Activated CD8-positive, alpha-beta memory T cell treated with anti-CD3 and anti-CD28 coated beads for 4 hours (primary cell): ENCODE data around the gene SLC25A51.

Source experiments
- DNase-seq, 2 donors: peaks; one replicate each; pipeline ENCODE4 v3.0.0-alpha.2; 2020; ENCODE audit warnings: low read depth in 2 of 2

Gene SLC25A51, protein sequence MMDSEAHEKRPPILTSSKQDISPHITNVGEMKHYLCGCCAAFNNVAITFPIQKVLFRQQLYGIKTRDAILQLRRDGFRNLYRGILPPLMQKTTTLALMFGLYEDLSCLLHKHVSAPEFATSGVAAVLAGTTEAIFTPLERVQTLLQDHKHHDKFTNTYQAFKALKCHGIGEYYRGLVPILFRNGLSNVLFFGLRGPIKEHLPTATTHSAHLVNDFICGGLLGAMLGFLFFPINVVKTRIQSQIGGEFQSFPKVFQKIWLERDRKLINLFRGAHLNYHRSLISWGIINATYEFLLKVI

DNA sequence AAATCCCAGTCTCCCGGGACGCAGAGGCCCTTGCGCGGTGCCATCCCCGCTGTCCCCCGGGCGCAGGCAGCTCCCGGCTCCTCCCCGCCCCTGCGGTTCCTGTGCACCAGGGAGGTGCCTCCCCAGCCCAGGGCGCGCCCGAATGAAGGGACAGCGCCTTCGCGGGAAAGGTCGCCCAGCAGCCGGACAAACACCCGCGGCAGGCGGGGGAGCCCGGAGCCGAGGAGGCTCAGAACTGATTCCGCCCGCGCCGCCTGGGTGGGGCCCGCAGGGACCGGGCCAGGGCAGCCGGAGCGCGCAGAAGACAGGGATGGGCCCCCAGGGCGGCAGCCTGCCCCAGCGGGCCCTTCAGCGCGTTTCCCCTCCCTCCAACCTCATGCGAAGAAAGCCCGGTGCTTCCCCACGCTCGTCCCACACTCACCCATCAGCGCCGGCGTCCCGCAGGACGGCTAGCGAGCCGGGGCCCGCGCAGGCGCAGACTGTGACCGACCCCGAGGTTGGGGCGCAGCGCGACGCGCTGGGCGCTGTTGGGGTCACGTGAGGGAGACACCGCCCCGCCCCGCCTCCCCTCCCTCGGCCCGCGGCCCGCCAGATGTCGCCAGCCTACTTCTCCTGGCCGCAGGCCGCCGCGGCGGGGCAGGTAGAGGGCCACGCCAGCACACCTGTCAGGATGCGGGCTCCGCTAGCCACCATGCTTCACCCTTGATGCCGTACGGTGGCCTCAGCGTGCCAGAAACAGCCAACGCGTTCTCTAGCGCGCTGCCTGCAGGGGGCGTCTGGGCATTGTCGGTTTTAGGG, at the start of gene SLC25A51:
SLC25A51 (minus strand) TSS at position 481 of the 798 bp plus-strand sequence. CDS start 15,577 bp downstream, outside the sequence.
- DNase-seq, result peak; percentile 88 to 90

DNA sequence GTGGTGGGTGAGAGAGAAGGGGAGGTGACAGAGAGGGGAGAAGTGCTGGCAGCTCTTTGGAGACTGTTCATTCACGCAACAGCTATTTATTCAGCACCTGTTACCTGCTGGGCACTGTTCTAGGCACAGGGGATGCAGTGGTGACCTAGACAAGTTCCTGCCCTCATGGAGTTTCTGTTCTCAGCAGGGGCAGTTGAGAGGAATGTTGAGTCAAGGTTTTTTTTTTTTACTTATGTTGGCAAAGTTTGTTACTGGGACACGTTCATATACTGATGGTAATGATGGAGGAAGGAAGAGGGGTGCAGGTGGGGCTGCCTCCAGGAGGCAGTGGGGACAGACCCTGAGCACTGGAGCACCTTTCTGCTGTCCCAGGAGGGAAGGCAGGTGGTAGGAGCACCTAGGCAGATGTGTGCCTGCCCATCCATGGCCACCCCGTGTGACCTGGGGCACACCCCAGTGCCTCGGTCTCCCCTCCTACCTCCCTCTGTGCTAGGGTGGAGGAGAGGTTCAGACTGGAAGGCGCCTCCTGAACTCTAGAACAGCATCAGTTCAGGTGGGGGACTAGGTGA, 49.4 kb upstream of the SLC25A51 start:
- no peak for DNase-seq

DNA sequence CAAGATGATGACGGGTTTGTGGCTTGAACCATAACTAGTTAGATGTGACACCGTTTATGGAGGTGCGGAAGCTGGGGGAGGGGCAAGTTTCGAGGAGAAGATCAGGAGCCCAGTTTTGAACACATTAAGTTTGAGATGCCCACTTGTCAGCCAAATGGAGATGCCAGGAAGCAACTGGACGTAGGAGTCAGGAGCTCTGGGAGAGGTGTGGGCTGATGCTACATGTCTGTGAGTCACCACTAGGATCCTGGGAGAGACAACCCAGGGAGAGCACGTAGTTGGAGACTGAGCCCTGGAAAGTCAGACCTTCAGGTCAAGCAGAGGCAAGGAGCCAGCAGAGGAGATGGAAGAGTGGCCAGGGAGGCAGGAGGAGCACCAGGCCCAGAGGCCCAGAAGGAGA, 48.8 kb upstream of the SLC25A51 start:
- DNase-seq, result no peak

DNA sequence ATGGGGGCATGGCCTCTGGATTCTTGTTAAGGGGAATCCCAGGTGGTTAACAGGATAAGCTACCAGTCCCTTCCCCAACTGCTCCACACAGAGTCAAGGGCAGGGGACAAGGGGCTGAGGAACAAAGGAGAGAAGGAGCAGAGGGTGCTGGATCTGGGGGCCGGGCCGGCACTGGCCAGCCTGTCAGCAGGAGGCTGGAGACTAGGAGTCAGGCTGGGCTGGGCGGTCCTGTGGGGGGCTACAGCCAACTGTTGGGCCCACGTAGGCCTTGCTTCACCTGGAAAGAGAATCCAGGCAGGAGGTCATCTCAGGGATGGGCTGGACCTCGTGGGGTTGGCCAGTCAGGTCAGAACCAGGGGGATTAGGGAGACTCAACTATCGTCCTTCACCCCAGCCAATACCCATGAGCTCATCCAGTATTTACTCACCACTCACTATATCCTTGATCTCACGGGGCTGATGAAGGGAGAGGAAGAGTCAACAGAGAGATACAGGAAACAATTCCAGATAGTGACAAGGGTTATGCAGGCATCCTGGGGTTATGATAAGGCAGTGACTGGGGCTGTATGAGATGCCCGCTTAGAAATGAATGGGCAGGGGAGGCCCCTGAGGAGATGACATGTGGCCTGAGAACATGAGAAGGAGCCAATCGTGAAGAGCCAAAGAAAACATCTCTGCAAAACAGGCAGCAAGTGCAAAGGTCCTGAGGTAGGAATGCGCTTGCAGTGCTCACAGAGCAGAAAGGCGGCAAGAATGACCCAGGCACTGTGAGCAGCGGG, 47.9 kb upstream of the SLC25A51 start:
- DNase-seq, result no peak

DNA sequence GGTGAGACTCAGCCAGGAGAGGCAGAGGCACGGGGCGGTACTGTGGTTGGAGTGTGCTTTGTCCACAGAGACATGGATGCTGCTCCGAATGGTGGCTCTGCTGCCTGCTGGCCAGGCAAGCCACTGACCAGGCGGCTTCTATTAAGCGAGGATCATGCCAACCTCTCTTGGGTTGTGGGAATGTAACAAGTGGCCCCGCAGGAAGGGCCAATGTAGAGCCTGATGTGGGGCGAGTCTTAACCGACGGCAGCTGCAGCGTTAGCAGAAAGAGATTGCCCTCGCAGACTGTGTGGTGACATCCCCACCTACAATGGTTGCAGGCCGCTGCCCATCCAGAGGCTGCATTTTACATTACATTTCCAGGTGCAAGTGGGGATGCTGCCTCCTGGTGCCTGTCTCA, 46.6 kb upstream of the SLC25A51 start:
- no peak for DNase-seq

DNA sequence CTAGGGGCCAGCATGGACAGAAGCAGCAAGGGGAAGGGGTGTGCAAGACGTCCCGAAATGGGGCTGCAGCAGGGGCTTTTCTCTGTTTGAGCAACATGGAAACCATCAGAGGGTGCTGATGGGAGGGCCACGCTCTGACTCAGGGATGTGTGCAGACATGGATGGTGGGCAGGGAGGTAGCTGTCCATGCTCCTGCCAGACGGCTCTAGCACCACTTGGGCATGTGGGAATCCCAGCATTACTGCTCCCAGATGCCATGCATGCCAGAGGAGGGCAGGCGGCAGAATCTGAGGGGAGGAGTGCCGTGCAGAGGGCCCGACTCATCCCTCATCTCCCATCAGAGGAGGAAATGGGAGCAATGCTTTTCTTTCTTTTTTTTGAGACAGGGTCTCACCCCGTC, 45.6 kb upstream of the SLC25A51 start:
- no peak for DNase-seq

DNA sequence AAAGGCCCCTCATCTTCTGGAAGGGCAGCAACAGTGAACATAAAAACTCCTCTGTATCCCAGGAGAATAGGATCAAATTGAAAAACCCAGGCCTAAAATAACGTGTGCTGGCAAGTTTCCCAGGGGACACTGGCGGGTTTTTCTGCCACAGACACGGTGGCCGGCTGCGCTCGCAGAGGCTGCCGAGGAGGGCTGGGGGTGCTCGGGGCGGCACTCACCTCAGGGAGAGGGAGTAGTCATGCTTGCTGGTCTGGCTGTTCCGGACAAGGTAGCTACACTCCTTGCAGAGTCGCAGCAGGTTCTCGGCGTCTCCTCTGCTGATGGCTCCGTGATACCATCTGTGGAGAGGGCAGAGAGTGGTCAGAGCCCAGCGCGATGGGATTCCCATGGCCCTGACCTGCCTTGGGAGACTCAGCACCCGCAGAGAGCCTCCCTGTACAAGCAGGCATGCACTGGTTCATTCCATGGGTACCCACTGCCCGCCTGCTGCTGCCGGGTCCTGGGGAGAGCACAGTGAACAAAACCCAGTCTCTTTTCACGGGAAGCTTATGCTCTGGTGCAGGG, 44.6 kb upstream of the SLC25A51 start:
- DNase-seq, result no peak

DNA sequence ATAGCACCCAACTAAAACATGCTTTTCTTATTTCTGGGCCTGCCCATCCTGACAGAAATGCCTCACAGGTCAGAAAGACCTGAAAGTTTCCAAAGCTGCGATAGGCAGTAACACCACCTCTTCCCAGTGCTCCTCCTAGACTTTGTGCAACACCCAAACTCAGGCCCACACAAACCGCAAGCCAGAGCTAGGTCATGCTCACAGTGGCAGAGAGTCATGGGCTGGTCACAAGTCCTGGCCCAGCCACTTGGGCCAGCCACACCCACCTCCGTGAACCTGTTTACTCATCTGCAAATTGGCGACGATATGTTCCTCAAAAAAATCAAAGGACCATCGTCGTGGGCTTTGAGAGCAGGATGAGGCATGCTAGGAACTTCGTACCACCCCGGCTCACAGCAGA, 44.0 kb upstream of the SLC25A51 start:
- no peak for DNase-seq

DNA sequence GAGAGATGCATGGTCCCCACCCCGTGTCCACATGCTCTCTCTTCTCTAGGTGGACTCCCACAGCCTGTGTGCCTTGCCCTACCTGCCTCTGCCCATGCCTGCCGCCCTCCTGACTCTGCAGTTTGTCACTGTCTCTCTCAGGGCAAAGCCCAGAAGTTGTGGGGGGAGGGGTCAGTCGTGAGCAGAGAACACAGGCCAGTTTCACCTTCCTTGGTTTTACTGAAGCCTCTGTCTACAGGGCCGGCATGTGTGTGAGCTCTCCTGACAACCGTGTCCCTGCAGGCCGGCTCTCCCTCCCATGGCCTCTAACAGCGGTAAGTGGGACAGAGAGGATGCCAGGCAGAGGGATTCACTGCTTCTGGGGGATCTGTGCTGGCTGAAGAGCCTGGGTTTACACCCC, 43.5 kb upstream of the SLC25A51 start:
- DNase-seq, result no peak

DNA sequence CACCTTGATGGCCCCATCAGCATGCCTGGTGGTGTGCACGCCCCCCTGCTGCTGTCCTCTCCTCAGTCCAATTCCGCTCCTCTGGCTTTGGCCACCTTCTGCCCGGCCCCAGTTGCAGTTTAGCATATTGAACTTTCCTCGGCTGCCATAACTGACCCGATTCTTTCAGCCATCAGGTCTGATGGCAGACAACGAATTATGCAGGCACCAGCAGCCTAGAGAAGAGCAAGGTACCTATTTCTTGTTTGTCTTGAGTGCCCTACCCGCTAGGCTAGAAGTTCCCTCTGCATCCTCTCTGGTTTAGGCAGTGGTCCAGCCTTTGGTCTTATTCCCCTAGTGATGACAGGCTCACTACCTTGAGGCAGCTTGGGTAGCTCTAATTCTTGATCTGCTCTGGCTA, 43.0 kb upstream of the SLC25A51 start:
- DNase-seq, result no peak

DNA sequence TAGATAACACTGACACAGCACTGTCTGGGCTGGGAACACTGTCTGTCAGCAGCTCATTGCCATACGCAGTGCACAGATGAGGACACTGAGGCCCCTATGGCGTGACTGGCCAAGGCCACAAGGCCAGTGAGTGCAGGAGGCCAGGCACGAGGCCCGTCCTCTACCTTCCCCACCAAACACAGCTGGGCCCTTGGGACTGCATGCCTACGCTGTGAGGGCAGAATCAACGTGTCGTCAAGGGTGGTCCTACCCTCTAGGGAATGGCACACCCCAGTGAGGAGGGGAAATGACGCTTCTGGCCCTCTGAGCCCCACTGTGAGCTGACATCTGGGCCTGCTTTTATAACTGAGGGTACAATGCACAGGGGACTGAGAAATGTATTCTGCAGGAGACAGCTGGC, 42.1 kb upstream of the SLC25A51 start:
- no peak for DNase-seq

DNA sequence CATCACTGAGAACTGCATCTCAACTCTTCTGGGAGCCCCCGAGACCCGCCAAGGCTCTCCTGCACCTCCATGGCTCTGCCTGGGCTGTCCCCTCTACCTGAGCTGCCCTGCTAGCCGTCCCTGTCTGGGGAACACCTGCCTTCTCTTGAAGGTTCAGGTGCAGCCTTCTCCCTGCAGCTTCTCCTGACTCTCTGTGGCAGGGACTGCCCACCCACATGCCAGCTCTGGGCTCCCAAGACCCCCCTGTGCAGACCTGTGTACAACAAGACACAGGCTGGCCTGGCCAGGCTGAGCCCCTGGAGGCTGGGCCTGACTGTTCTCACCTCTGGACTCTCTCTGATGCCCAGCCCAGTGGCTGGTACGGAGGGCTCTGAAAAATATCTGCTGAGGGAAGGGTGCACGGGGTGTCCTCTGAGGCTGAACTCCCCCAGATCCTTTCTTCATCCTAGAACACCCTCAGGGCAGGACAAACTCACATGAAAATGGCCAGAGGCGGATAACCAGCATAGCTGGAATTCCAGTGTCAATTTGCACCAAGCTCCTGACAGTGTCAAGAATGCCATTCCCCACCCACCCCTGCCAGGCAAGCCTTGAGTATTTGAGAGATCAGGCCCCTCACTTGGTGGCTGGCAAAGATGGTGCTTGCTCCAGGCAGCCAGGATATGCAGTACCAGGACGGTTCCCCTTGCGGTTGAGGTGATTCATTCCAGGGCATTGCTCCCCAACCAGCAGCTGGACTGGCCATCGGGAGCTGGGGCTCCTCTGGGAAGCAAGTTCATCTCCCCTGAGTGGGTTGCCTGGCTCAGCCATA, 40.9 kb upstream of the SLC25A51 start:
- DNase-seq, result no peak

DNA sequence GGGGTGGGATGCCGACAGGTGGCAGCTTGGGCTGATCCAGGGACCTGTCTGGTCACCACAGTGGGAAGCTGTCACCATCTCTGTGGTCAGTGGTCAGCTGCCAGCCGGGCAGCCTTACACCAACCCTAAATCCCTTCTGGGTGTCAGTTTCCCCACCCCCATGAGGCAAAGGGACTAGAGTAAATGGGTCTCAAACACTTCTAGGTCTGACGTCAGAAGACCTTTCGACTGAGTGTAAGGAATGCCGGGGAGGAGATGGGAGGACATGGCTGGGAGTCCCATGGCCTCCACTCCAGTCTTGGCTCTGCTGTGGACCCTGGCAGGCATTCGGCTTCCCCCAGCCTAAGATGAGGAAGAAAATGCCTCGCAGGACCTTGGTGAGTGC, 40.3 kb upstream of the SLC25A51 start:
- DNase-seq, result no peak

DNA sequence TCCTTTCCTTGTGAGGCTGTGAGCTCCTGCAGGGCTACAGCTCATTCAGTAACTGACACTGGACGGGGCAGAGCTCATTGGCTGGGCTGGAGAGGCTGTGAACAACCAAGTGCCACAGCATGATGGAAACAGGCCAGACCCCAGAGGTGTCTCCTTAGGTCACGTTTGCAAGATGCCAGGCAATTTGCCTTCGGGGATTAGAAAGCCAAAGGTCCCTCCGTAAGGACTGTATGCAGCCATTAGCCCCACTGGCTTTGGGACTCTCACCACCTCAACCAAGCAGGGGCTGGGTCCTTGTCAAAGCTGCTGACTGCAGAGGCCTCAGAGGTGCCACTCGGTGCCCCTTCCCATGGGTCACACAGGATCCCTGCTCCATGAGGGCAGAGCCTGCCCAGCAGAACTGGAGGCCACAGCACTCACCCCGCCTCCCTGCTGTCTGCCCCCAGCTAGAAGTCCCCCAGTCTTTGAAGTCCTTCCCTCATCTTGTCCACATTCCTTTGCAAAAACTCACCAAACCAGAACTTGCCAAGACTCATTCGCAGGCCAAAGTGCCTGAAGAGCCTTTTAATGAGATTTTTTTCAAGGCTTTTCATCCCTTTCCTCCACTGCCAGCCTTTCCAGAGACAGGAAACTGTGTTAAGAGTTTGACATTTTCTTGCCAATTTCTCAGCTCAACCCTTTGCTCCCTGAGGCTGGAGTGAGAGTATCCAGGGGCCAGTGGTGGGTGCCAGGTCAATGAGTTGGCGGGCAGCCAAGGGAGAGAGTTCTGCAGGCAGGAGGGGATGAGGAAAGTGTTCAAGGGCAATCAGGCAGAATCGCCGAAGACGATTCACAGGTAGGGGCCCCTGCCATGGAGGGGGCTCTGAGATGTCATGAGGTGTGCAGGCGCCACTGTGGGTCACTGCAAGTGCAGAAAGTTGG, 39.7 kb upstream of the SLC25A51 start:
- no peak for DNase-seq

DNA sequence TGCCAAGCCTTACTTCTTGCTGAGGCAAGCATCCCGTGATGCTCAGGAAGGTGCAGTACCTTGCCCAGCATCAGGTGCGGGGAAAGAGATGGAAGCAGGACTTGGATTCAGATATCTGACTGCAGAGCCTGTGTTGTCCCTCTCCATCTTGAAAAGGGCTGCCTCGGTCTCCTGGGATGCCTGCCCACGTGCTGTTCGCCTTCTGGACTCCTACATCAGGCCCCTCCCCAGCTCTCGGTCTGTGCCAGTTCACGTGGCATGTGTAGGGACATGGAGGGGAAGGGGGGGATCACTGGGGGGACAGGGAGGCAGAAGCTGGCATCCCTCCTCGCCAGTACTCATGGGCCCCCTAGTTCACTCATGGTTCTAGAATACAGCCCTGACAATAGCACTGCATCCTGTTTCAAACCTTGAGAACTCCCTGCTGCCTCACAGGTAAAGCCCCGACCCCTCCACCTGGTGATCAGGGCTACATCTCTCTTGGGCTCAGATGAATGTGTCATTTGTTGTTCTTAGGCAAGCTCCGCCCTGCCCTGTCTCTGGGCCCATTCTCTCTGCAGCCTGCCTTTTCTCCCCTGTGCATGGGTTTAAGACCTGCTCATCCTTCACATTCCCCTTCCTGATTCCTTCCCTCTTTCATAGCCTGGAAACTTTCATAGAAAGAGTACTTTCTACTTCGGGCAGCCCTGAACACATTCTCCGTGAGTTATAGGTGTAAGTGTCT, 38.9 kb upstream of the SLC25A51 start:
- no peak for DNase-seq

DNA sequence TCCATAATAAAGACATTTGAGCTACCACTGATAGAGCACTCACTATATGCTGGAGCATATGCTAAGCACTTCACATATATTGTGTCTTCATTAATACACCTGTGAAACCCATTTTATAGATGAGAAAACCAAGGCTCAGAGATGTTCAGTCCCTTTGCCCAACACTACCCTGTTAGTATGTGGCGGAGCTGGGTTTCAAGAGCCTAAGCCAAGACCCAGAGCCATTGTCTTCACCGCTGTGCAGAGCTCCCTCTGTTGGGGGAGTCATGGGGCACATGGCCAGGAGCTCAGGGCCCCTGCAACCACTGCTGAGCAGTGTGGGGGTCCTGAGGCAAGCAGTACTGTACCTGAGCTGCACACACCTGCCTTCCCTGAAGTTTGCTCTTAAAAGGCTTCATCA, 37.3 kb upstream of the SLC25A51 start:
- DNase-seq, result no peak

DNA sequence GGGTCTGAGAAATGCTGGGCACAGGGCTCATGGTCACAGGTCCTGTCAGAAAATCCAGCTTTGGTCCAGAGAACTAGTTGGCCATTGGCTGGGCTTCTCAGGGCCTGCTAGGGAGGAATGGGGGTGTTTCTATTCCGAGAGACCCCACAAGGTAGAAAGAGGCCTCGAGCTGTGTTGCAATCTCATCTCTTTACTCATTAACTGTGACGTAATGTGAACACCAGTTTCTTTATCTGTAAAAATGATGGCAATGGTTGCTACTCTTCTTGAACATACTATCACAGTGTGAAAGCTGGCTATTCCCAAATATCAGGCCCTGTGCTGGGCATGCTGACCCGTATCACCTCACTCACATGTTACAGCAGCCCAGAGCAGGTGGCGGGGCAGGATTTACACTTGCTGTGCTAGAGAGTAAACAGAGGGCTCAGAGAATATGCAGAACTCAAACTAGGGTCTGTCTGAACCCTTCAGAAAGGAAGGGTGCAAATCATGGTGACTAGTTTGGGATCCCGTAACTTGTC, 35.7 kb upstream of the SLC25A51 start:
- DNase-seq, result no peak

DNA sequence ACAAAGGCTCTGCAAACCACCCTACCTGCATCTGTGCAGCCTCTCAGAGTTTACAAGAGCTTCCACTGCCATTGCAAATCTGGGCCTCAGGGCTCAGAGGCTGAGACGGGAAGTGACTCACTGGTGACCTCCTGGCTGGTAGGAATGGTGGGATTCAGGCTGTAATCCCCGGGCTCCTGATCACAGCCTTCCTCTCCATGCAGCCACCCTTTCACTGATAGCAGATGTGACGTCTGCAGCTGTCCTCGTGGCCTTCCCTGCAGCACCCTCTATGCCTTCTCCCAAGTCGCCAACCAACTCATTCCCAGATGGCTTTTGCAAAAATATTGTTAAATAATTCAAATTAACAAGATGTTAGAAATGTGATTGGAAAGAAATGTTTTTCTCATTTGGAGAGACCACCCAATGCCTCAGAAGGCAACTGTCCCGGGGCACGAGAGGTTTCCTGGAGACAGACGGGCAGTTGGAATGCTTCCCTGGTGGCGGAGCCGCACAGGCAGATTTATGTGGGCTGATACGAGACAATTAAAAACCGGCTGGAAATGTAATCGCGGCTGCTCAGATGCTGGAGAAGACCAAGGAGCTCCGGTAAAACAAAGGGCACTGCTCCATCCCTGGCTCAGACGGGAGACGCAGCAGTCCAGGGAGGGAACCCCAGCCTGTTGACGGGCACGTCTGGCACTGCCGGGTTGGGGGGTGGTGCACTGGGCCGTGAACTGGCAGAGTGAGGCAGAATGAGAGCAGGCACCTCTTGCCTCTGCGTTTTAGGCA, 34.4 kb upstream of the SLC25A51 start:
- DNase-seq, result no peak
